Mesothelial cell of epicardium (in vitro differentiated cells): ENCODE data around the gene TLE7. TPM values are rescaled to one million over a fixed set of nuclear protein-coding genes. Genes with fewer than 3 reads are reported as not detected.

Source experiments
- DNase-seq, 2 experiments: peaks; one replicate each; pipeline ENCODE4 v3.0.0; 2021; ENCODE audit warnings: low spot score in 2 of 2; ENCODE audit not compliant: unreplicated experiment in 2 of 2
- H3K27ac Mint-ChIP-seq: 2 replicates; pipeline ENCODE4 v1.8.0; 2021; ENCODE audit warnings: mixed read lengths
- H3K27me3 Mint-ChIP-seq: 2 replicates; pipeline ENCODE4 v1.8.0; 2021; ENCODE audit warnings: low read depth, mixed read lengths
- H3K36me3 Mint-ChIP-seq: 2 replicates; pipeline ENCODE4 v1.8.0; 2021; ENCODE audit warnings: mixed read lengths
- H3K4me1 Mint-ChIP-seq: 2 replicates; pipeline ENCODE4 v1.8.0; 2021; ENCODE audit warnings: mixed read lengths
- H3K4me3 Mint-ChIP-seq: 2 replicates; pipeline ENCODE4 v1.8.0; 2021; ENCODE audit warnings: mild to moderate bottlenecking, moderate library complexity, mixed read lengths
- H3K9me3 Mint-ChIP-seq: 2 replicates; pipeline ENCODE4 v1.8.0; 2021; ENCODE audit warnings: mixed read lengths
- CTCF ChIP-seq: fragments of 200-600 bp; sonication (generic); IDR thresholded peaks from one replicate; pipeline ENCODE4 v1.5.0; 2021; ENCODE audit warnings: antibody characterized with exemption; ENCODE audit not compliant: unreplicated experiment
- total RNA-seq: library from RNA; stranded (reverse); gene quantifications from 3 replicates; pipeline ENCODE4 v1.2.1, GENCODE V29; 2021

The TLE7 gene
- total RNA-seq, 1 donor from 2014 or later, result not detected

GRCh38 chr16:71461686-71462648 lies 20.1 kb upstream of the TLE7 start, which contains the start of gene ZNF23:
TSS of gene ZNF23 (minus strand) at chr16:71462247. CDS start at chr16:71456796, 5,451 bp downstream.
- Mint-ChIP-seq H3K27me3 (no peaks in the 10 kb centered on the region), H3K4me1 (peaks cover 27% of the 10 kb centered on the region), H3K36me3 (no peaks in the 10 kb centered on the region), H3K27ac (peak within 1 kb of the TSS; percentile 87), H3K4me3 (peak within 1 kb of the TSS; percentile 90), H3K9me3 (no peaks in the 10 kb centered on the region)
- DNase-seq, result peak; percentile 48 to 78
- TF ChIP-seq CTCF, result no peak

- Mint-ChIP-seq H3K27me3 (no peaks in the 10 kb centered on the region), H3K36me3 (peaks cover 7% of the 10 kb centered on the region), H3K27ac (no peak overlapping the region), H3K4me3 (peak overlapping the region; percentile 90), H3K4me1 (peaks cover 27% of the 10 kb centered on the region), H3K9me3 (no peaks in the 10 kb centered on the region)
- DNase-seq, result no peak
- no peak for TF ChIP-seq CTCF
These were observed 19.1 kb upstream of the TLE7 start for GRCh38 chr16:71460941-71461340.

GRCh38 chr16:71460236-71460635 lies 18.4 kb upstream of the TLE7 start:
- H3K27me3 Mint-ChIP-seq, result no peaks in the 10 kb centered on the region
- H3K36me3 Mint-ChIP-seq, result peaks cover 12% of the 10 kb centered on the region
- no peak for DNase-seq
- H3K4me1 Mint-ChIP-seq, result peaks cover 27% of the 10 kb centered on the region
- TF ChIP-seq CTCF, result no peak
- no peaks in the 10 kb centered on the region for H3K9me3 Mint-ChIP-seq
- peak overlapping the region; percentile 90 for H3K4me3 Mint-ChIP-seq
- H3K27ac Mint-ChIP-seq, result no peak overlapping the region

- H3K27ac Mint-ChIP-seq, result no peak overlapping the region
- H3K27me3 Mint-ChIP-seq, result no peaks in the 10 kb centered on the region
- DNase-seq, result no peak
- H3K36me3 Mint-ChIP-seq, result peaks cover 20% of the 10 kb centered on the region
- no peak for TF ChIP-seq CTCF
- peaks cover 27% of the 10 kb centered on the region for H3K4me1 Mint-ChIP-seq
- H3K9me3 Mint-ChIP-seq, result peaks cover 6% of the 10 kb centered on the region
- H3K4me3 Mint-ChIP-seq, result no peak overlapping the region
These were observed 17.7 kb upstream of the TLE7 start for GRCh38 chr16:71459510-71459909.

- no peaks in the 10 kb centered on the region for H3K27me3 Mint-ChIP-seq
- no peak for DNase-seq
- H3K4me3 Mint-ChIP-seq, result no peak overlapping the region
- H3K27ac Mint-ChIP-seq, result no peak overlapping the region
- peaks cover 31% of the 10 kb centered on the region for H3K9me3 Mint-ChIP-seq
- peaks cover 47% of the 10 kb centered on the region for H3K36me3 Mint-ChIP-seq
- no peak for TF ChIP-seq CTCF
- H3K4me1 Mint-ChIP-seq, result peaks cover 16% of the 10 kb centered on the region
These were observed 14.9 kb upstream of the TLE7 start for GRCh38 chr16:71456801-71457200.
